Upper lobe of left lung (tissue), 6 donors: ENCODE data around the gene C1QTNF9. TPM values are rescaled to one million over a fixed set of nuclear protein-coding genes. Genes with fewer than 3 reads are reported as not detected.
"Not testable (repeated sequence)": the region's sequence is repeated elsewhere in the genome, so short reads cannot be mapped to it uniquely, and the experiment has no call there.

ENCODE experiments used
- ATAC-seq, 2 donors: fragments of 200-7000 bp; cut with Tn5 transposase; one replicate each; pipeline ENCODE4 v1.9.1; 2022; ENCODE audit warnings: mild to moderate bottlenecking in 2 of 2, moderate library complexity in 2 of 2; ENCODE audit not compliant: low FRiP score in 2 of 2
- DNase-seq, 2 donors: peaks; one replicate each; pipeline ENCODE4 v3.0.0-alpha.2; 2019 to 2020
- H3K27ac ChIP-seq, 4 donors: fragments of 200-600 bp; sonication (generic); one replicate each; pipeline ENCODE4 v1.5.1; 2016 to 2019
- H3K27me3 ChIP-seq, 4 donors: fragments of 200-600 bp; sonication (generic); one replicate each; pipeline ENCODE4 v1.5.1; 2017 to 2019
- H3K36me3 ChIP-seq, 4 donors: fragments of 200-600 bp; sonication (generic); one replicate each; pipeline ENCODE4 v1.5.1; 2016 to 2019
- H3K4me1 ChIP-seq, 4 donors: fragments of 200-600 bp; sonication (generic); one replicate each; pipeline ENCODE4 v1.5.1; 2018 to 2019
- H3K4me3 ChIP-seq, 4 donors: fragments of 200-600 bp; sonication (generic); one replicate each; pipeline ENCODE4 v1.5.1; 2017 to 2019; ENCODE audit warnings: mild to moderate bottlenecking in 2 of 4, moderate library complexity in 1 of 4
- H3K9me3 ChIP-seq, 4 donors: fragments of 200-600 bp; sonication (generic); one replicate each; pipeline ENCODE4 v1.5.1; 2018 to 2019
- EP300 ChIP-seq, 4 donors: sonication (generic); formaldehyde crosslinking; IDR thresholded peaks; one replicate each; pipeline ENCODE4 v1.5.1; 2017; ENCODE audit warnings: antibody characterized with exemption in 4 of 4, control low read depth in 2 of 4
- POLR2A ChIP-seq, 4 donors: fragments of 450-650 bp; IDR thresholded peaks; one replicate each; pipeline ENCODE4 v1.5.1; 2016 to 2017; ENCODE audit warnings: antibody characterized with exemption in 4 of 4, mild to moderate bottlenecking in 2 of 4
- POLR2AphosphoS5 ChIP-seq, 2 donors: sonication (generic); formaldehyde crosslinking; IDR thresholded peaks; one replicate each; pipeline ENCODE4 v1.5.1; 2017; ENCODE audit warnings: antibody characterized with exemption in 2 of 2
- WGBS, 2 donors: methylation state at CpG; one replicate each; pipeline ENCODE4 v1.1.5; 2017 to 2018; 5-methylcytosine and 5-hydroxymethylcytosine counted together
- total RNA-seq, 6 donors: library from RNA; depleted of rRNA in 4 of 6; stranded (reverse); fragments of >200 nt in 4 of 6; gene quantifications; one replicate each; pipeline versions ENCODE4 v1.1.0 to v1.2.1, GENCODE V29; 2016 to 2021
- TF ChIP-seq, protein P1 (sequence below), 6 experiments: fragments of 450-650 bp in 4 of 6; fragments of 200-600 bp in 2 of 6; sonication (generic) in 2 of 6; IDR thresholded peaks; one replicate each; pipeline ENCODE4 v1.5.1; 2016 to 2019; ENCODE audit warnings: antibody characterized with exemption in 6 of 6
- donor health status: DM: no; HTN: no; CAD: no; lungs with moderate emphysema.
- donor health status: DM: no; HTN: yes; CAD: no; lungs with severe emphysema.

C1QTNF9 gene
- total RNA-seq, 6 donors from 2014 or later: 0.30 to 0.39 TPM; not detected in 4

DNA sequence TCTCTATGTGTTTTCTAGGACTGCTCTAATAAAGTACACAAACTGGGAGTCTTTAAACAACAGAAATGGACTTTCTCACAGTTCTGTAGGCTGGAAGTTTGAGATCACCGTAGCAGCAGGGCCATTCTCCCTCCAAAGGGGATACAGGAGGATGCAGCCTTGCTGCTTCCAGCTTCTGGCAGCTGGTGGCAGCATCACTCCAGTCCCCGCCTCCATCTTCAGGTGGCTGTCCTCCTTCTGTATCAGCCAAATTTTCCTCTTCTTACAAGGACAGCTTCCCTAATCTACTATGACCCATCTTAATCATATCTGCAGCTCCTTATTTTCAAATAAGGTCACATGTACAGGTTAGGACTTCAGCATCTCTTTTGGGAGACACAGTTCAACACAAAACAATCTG lies 13.1 kb downstream of the C1QTNF9 start:
- H3K36me3 ChIP-seq, H3K27me3 ChIP-seq, DNase-seq, H3K4me3 ChIP-seq, H3K4me1 ChIP-seq, H3K9me3 ChIP-seq, H3K27ac ChIP-seq, ATAC-seq: not testable (repeated sequence)
- WGBS, 2 donors: 71 to 81% methylated on average over 2 of the region's 2 CpGs

DNA sequence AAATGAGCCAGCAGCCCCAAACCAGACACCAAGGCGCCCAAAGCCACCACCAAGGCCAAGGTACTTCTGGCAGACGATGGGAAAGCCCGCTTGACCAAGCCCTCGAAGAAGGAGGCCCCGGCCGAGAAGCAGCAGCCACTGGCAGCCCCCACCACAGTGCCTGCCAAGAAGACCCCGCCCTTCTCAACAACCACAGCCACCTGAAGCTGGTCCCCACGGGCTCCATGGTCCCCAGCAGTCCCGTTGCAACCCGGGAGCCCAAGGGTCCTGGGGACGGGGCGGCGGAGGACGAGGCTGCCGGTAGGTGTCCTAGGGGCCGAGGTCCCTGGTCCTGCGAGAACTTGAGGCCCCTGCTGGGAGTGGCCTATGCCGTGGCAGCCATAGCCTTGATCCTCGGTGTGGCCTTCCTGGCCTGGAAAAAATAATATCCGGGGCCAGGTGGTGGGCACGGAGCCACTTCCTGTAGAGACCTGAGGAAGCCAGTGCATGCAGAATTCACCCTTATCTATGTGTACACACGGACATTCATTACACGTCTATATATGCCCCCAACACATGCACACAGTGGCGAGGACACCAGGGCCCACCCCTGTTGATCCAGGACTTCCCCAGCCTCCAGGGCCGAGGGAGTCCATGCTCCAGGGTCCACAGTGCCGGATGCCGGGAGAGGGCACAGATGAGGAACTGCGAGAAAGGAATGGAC lies 13.8 kb downstream of the C1QTNF9 start:
- TF ChIP-seq EP300 (IDR thresholded peaks at IDR 0.05): no peak
- Histone ChIP-seq H3K27me3 (peaks cover 0 to 1% (median 0%) of the 10 kb centered on the region in 4 donors), H3K4me3 (no peak overlapping the region), H3K4me1 (no peaks in the 10 kb centered on the region), H3K36me3 (no peaks in the 10 kb centered on the region), H3K27ac (no peak overlapping the region), H3K9me3 (no peaks in the 10 kb centered on the region)
- 86 to 87% methylated on average over 15 to 28 of the region's 28 CpGs for WGBS, 2 donors
- ATAC-seq (peak in 1 of 2 donors; percentile 40), DNase-seq (peak in 1 of 2 donors; percentile 56)

DNA sequence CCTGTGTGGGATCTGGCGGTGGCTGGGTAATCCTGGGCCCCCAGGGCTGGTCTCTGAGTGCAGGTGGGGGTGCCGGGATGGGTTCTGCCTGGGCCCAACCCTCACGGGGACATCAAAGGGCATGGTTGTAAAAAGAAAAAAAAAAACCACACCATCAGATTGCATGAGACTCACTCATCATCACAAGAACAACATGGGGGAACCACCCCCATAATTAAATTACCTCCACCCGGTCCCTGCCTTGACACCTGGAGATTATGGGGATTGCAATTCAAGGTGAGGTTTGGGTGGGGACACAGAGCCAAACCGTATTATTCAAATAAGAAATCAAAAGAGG lies 14.3 kb downstream of the C1QTNF9 start:
- Histone ChIP-seq H3K27me3 (peaks cover 0 to 3% (median 0%) of the 10 kb centered on the region in 4 donors), H3K9me3 (no peaks in the 10 kb centered on the region), H3K36me3 (no peaks in the 10 kb centered on the region), H3K4me1 (no peaks in the 10 kb centered on the region), H3K4me3 (no peak overlapping the region), H3K27ac (no peak overlapping the region)
- TF ChIP-seq POLR2A (IDR thresholded peaks at IDR 0.05) (no peak), POLR2AphosphoS5 (IDR thresholded peaks at IDR 0.05) (no peak), EP300 (IDR thresholded peaks at IDR 0.05) (no peak)
- TF ChIP-seq, protein P1, sequence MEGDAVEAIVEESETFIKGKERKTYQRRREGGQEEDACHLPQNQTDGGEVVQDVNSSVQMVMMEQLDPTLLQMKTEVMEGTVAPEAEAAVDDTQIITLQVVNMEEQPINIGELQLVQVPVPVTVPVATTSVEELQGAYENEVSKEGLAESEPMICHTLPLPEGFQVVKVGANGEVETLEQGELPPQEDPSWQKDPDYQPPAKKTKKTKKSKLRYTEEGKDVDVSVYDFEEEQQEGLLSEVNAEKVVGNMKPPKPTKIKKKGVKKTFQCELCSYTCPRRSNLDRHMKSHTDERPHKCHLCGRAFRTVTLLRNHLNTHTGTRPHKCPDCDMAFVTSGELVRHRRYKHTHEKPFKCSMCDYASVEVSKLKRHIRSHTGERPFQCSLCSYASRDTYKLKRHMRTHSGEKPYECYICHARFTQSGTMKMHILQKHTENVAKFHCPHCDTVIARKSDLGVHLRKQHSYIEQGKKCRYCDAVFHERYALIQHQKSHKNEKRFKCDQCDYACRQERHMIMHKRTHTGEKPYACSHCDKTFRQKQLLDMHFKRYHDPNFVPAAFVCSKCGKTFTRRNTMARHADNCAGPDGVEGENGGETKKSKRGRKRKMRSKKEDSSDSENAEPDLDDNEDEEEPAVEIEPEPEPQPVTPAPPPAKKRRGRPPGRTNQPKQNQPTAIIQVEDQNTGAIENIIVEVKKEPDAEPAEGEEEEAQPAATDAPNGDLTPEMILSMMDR (IDR thresholded peaks at IDR 0.05): no peak
- ATAC-seq (no peak), DNase-seq (no peak)
- WGBS, 2 donors: 76 to 79% methylated on average over 5 of the region's 5 CpGs

DNA sequence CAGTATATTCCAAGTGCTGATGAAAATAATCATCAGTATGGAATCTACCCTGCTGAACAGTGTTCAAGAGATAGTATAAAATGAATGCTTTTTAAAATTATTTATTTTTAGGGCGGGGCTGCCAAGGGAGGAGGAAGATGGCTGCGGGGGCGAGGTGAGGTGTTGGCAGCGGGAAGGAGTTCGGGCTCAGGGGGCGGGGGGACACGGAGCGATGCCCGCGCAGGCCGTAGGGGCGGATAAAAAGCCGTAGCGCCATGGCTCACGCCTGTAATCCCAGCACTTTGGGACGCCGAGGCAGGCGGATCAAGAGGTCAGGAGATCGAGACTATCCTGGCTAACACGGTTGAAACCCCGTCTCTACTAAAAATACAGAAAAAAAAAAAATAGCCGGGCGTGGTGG lies 18.2 kb downstream of the C1QTNF9 start:
- H3K27ac ChIP-seq, H3K9me3 ChIP-seq, H3K4me1 ChIP-seq, H3K36me3 ChIP-seq, H3K27me3 ChIP-seq, H3K4me3 ChIP-seq: not testable (repeated sequence)
- peak in 1 of 2 donors; percentile 68 for DNase-seq
- ATAC-seq: peak in 1 of 2 donors; percentile 10
- 77 to 81% methylated on average over 23 of the region's 23 CpGs for WGBS, 2 donors

DNA sequence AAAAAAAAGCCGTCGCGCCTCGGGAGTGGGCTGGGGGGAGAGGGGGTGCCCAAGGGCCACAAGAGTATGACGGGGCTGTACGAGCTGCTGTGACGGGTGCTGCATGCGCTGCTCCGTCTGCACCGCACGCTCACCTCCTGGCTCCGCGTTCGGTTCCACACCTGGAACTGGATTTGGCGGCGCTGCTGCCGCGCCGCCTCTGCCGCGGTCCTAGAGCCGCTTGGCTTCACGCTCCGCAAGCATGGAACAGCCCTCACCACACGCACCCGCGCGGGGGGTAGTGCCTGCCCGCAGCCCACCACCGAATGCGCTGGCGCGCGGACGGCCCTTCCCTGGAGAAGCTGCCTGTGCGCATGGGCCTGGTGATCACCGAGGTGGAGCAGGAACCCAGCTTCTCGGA lies 18.8 kb downstream of the C1QTNF9 start:
- no peak overlapping the region for H3K27ac ChIP-seq
- DNase-seq (peak in 1 of 2 donors; percentile 77), ATAC-seq (no peak)
- no peaks in the 10 kb centered on the region for H3K4me1 ChIP-seq
- peaks cover 0 to 3% (median 0%) of the 10 kb centered on the region in 4 donors for H3K27me3 ChIP-seq
- WGBS, 2 donors: 7 to 32% methylated on average over 14 to 38 of the region's 38 CpGs
- TF ChIP-seq POLR2AphosphoS5 (IDR thresholded peaks at IDR 0.05) (no peak), EP300 (IDR thresholded peaks at IDR 0.05) (no peak), POLR2A (IDR thresholded peaks at IDR 0.05) (no peak)
- TF ChIP-seq, protein P1 (IDR thresholded peaks at IDR 0.05): no peak
- no peaks in the 10 kb centered on the region for H3K36me3 ChIP-seq
- no peaks in the 10 kb centered on the region for H3K9me3 ChIP-seq
- H3K4me3 ChIP-seq: no peak overlapping the region

DNA sequence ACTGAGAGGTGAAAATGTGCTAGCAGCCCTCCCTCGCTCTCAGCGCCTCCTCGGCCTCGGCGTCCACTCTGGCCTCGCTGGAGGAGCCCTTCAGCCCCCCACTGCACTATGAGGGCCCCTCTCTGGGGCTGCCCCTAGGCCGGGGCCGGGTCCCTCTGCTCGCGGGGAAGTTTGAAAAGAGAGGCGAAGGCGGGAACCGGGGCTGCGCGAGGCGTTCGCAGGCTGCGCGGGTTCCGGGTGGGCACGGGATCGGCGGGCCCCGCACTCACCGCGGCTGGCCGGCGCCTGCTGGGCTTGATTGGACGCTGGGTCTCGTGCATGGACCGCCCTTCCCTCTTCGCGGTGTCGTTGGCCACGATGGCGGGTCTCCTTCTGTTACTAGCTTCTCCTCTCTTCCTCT lies 29.3 kb downstream of the C1QTNF9 start:
- WGBS, 2 donors: 92 to 98% methylated on average over 33 to 35 of the region's 36 CpGs

More for the DNA sequence above, 29.3 kb downstream of the C1QTNF9 start:
- DNase-seq (peak in 1 of 2 donors; percentile 75), ATAC-seq (no peak)
- Histone ChIP-seq H3K4me1 (no peaks in the 10 kb centered on the region), H3K27me3 (no peaks in the 10 kb centered on the region), H3K36me3 (no peaks in the 10 kb centered on the region), H3K9me3 (no peaks in the 10 kb centered on the region), H3K4me3 (no peak overlapping the region), H3K27ac (no peak overlapping the region)
- TF ChIP-seq, protein P1 (IDR thresholded peaks at IDR 0.05): no peak
- TF ChIP-seq POLR2AphosphoS5 (IDR thresholded peaks at IDR 0.05) (no peak), EP300 (IDR thresholded peaks at IDR 0.05) (no peak), POLR2A (IDR thresholded peaks at IDR 0.05) (no peak)
